CD4-positive, alpha-beta T cell (primary cell): Measurements from ENCODE around the gene NME7. TPM values are rescaled to one million over a fixed set of nuclear protein-coding genes. Genes with fewer than 3 reads are reported as not detected.
"Not testable (repeated sequence)": the region's sequence is repeated elsewhere in the genome, so short reads cannot be mapped to it uniquely, and the experiment has no call there.

Source experiments
- ATAC-seq: fragments of 200-7000 bp; cut with Tn5 transposase; one replicate; pipeline ENCODE4 v1.10.0; 2022; ENCODE audit warnings: mild to moderate bottlenecking; ENCODE audit not compliant: poor library complexity
- CTCF ChIA-PET: fragments of 350-600 bp; sonication (Branson Sonifier 250); formaldehyde crosslinking; loops from one replicate; lab custom pipeline; 2021; ENCODE audit warnings: antibody characterized with exemption, inconsistent platforms; lab: Charles Lee
- POLR2A ChIA-PET: fragments of 350-600 bp; sonication (Branson Sonifier 250); formaldehyde crosslinking; loops from one replicate; lab custom pipeline; 2021; ENCODE audit warnings: antibody characterized with exemption, inconsistent platforms; lab: Charles Lee
- DNase-seq, 14 experiments: peaks; one replicate each; pipeline ENCODE4 v3.0.0-alpha.2; 2013 to 2020; ENCODE audit warnings: mixed read lengths in 2 of 14
- H3K27ac ChIP-seq, 2 donors: one replicate each; pipeline versions ENCODE4 v1.5.1 to v1.7.0; 2013; ENCODE audit warnings: low read length in 2 of 2, low read depth in 1 of 2, mild to moderate bottlenecking in 1 of 2
- H3K27me3 ChIP-seq, 2 experiments: 1 replicate in 1 of 2; 2 replicates in 1 of 2; pipeline versions ENCODE4 v1.6.1 to v1.7.0; 2013; ENCODE audit warnings: low read length in 2 of 2, control low read depth in 1 of 2, mild to moderate bottlenecking in 1 of 2, moderate library complexity in 1 of 2; ENCODE audit not compliant: insufficient read depth in 2 of 2, control insufficient read depth in 1 of 2
- H3K36me3 ChIP-seq: one replicate; pipeline ENCODE4 v1.6.1; 2013; ENCODE audit warnings: low read length, control low read depth; ENCODE audit not compliant: insufficient read depth
- H3K4me1 ChIP-seq: one replicate; pipeline ENCODE4 v1.6.1; 2013; ENCODE audit warnings: low read length, control low read depth; ENCODE audit not compliant: insufficient read depth
- H3K4me3 ChIP-seq: one replicate; pipeline ENCODE4 v1.5.1; 2013; ENCODE audit warnings: mild to moderate bottlenecking, low read length, moderate library complexity
- H3K9me3 ChIP-seq, 2 experiments: 1 replicate in 1 of 2; 2 replicates in 1 of 2; pipeline versions ENCODE4 v1.6.1 to v1.7.0; 2013; ENCODE audit warnings: low read length in 2 of 2, mild to moderate bottlenecking in 2 of 2, control low read depth in 1 of 2, moderate library complexity in 1 of 2; ENCODE audit not compliant: control insufficient read depth in 1 of 2, insufficient read depth in 1 of 2
- H3K27ac Mint-ChIP-seq: one replicate; pipeline ENCODE4 v1.8.0; 2020; ENCODE audit warnings: mixed read lengths
- H3K27me3 Mint-ChIP-seq: one replicate; pipeline ENCODE4 v1.8.0; 2021; ENCODE audit warnings: mixed read lengths
- H3K36me3 Mint-ChIP-seq: one replicate; pipeline ENCODE4 v1.8.0; 2021; ENCODE audit warnings: low read depth, mixed read lengths
- H3K4me1 Mint-ChIP-seq: one replicate; pipeline ENCODE4 v1.8.0; 2021; ENCODE audit warnings: low read depth, mixed read lengths
- H3K4me3 Mint-ChIP-seq: one replicate; pipeline ENCODE4 v1.8.0; 2020; ENCODE audit warnings: mild to moderate bottlenecking, mixed read lengths
- H3K9me3 Mint-ChIP-seq: one replicate; pipeline ENCODE4 v1.8.0; 2020; ENCODE audit warnings: mixed read lengths
- intact Hi-C, 2 experiments: fragments of 100-400 bp; cut with DNase I in 1 of 2; cut with micrococcal nuclease in 1 of 2; formaldehyde crosslinking; loops; one replicate each; pipeline versions ENCODE4 v1.15.1 to v1.9.0; 2023 to 2025; cut with DNase I, micrococcal nuclease
- total RNA-seq, 174 experiments: library from RNA in 2 of 174; stranded (reverse) in 2 of 174; gene quantifications; one replicate each; pipeline ENCODE4 v1.2.3 and lab custom pipeline; 2021 to 2026
- TF ChIP-seq, protein P1 (sequence below): fragments of 200-600 bp; IDR thresholded peaks from one replicate; pipeline ENCODE4 v1.8.0; 2022; ENCODE audit warnings: antibody characterized with exemption, mild to moderate bottlenecking

NME7 gene
- total RNA-seq, 2 experiments from 2014 or later: 7.2 to 8.3 TPM

DNA sequence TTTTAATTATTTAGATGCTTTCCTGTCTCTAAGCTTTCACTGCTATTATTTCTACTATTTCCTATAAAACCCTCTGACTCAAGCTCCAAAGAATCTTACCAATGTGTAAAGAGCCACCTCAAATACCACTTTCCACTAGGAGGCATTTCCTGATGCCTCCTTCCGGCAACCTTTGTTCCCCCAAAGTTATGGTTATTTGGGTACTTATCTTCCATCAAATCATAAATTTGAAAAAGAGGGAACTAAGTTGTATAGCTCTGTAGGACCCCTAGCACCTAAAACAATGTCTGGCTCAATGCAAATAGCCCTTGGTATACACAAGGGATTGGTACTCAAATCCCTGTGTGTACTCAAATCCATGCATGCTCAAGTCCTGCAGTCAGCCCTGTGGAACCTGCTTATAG, 79.6 kb downstream of the NME7 start:
- CTCF ChIA-PET: no interaction called here
- DNase-seq (no peak), ATAC-seq (no peak)
- peaks cover 6% of the 10 kb centered on the region for H3K9me3 Mint-ChIP-seq
- no peaks in the 10 kb centered on the region for H3K4me1 Mint-ChIP-seq
- TF ChIP-seq, protein P1, sequence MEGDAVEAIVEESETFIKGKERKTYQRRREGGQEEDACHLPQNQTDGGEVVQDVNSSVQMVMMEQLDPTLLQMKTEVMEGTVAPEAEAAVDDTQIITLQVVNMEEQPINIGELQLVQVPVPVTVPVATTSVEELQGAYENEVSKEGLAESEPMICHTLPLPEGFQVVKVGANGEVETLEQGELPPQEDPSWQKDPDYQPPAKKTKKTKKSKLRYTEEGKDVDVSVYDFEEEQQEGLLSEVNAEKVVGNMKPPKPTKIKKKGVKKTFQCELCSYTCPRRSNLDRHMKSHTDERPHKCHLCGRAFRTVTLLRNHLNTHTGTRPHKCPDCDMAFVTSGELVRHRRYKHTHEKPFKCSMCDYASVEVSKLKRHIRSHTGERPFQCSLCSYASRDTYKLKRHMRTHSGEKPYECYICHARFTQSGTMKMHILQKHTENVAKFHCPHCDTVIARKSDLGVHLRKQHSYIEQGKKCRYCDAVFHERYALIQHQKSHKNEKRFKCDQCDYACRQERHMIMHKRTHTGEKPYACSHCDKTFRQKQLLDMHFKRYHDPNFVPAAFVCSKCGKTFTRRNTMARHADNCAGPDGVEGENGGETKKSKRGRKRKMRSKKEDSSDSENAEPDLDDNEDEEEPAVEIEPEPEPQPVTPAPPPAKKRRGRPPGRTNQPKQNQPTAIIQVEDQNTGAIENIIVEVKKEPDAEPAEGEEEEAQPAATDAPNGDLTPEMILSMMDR: no peak
- Histone ChIP-seq H3K27ac (no peak overlapping the region), H3K36me3 (peaks cover 4% of the 10 kb centered on the region), H3K9me3 (no peaks in the 10 kb centered on the region), H3K4me1 (no peaks in the 10 kb centered on the region), H3K4me3 (no peak overlapping the region), H3K27me3 (no peaks in the 10 kb centered on the region)
- H3K27me3 Mint-ChIP-seq: no peaks in the 10 kb centered on the region
- peaks cover 73% of the 10 kb centered on the region for H3K36me3 Mint-ChIP-seq
- no peak overlapping the region for H3K27ac Mint-ChIP-seq
- no peak overlapping the region for H3K4me3 Mint-ChIP-seq
- intact Hi-C loops: no loop called here
- POLR2A ChIA-PET: no interaction called here

- no peak overlapping the region for H3K4me3 Mint-ChIP-seq
- Histone ChIP-seq H3K27ac (no peak overlapping the region), H3K4me1 (no peaks in the 10 kb centered on the region), H3K4me3 (no peak overlapping the region), H3K9me3 (no peaks in the 10 kb centered on the region), H3K27me3 (no peaks in the 10 kb centered on the region), H3K36me3 (peaks cover 1% of the 10 kb centered on the region)
- ChIA-PET POLR2A (no interaction called here), CTCF (no interaction called here)
- H3K27ac Mint-ChIP-seq: no peak overlapping the region
- TF ChIP-seq, protein P1: no peak
- peaks cover 76% of the 10 kb centered on the region for H3K36me3 Mint-ChIP-seq
- H3K27me3 Mint-ChIP-seq: no peaks in the 10 kb centered on the region
- no peak for ATAC-seq
- H3K9me3 Mint-ChIP-seq: peaks cover 10% of the 10 kb centered on the region
- intact Hi-C loops: no loop called here
- no peak for DNase-seq
- H3K4me1 Mint-ChIP-seq: no peaks in the 10 kb centered on the region
These were observed 80.3 kb downstream of the NME7 start for GRCh38 chr1:169287280-169287679.

DNA sequence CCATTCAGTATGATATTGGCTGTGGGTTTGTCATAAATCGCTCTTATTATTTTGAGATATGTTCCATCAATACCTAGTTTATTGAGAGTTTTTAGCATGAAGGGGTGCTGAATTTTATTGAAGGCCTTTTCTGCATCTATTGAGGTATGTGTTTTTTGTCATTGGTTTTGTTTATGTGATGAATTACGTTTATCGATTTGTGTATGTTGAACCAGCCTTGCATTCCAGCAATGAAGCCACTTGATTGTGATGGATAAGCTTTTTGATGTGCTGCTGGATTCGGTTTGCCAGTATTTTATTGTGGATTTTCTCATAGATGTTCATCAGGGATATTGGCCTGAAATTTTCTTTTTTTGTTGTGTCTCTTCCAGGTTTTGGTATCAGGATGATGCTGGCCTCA, 86.0 kb downstream of the NME7 start:
- peaks cover 18% of the 10 kb centered on the region for H3K9me3 Mint-ChIP-seq
- intact Hi-C loops: not testable (repeated sequence)

DNA sequence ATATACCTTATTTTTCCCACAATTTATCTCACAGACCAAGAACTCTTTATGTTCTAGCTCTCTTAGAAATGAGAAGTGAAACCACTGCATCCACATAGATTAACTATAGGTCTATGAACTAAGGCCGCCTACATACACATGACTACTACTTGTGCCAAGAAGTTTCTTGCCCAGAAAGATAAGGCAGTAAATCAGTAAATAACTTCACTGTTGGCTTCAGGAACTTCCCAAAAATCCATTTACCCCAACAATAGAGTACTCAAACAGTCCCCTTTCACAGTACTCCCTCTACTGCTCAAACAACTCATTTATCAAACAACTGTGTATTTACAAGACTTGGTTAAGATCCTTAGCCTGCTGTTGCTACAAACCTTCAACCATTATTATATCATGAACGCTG, 96.5 kb downstream of the NME7 start:
- POLR2A ChIA-PET: no interaction called here
- Histone ChIP-seq H3K4me3 (no peak overlapping the region), H3K4me1 (no peaks in the 10 kb centered on the region), H3K27ac (no peak overlapping the region), H3K36me3 (no peaks in the 10 kb centered on the region), H3K9me3 (no peaks in the 10 kb centered on the region), H3K27me3 (no peaks in the 10 kb centered on the region)
- Mint-ChIP-seq H3K4me3 (no peak overlapping the region), H3K27ac (no peak overlapping the region), H3K36me3 (peaks cover 31% of the 10 kb centered on the region), H3K27me3 (no peaks in the 10 kb centered on the region), H3K9me3 (no peaks in the 10 kb centered on the region), H3K4me1 (no peaks in the 10 kb centered on the region)
- TF ChIP-seq, protein P1: no peak
- ATAC-seq (no peak), DNase-seq (no peak)
- CTCF ChIA-PET: no interaction called here
- intact Hi-C loops: no loop called here

More for the DNA sequence above, 86.0 kb downstream of the NME7 start:
- H3K27me3 Mint-ChIP-seq, H3K27ac ChIP-seq, H3K36me3 ChIP-seq, CTCF ChIA-PET, DNase-seq, H3K27ac Mint-ChIP-seq, ATAC-seq, POLR2A ChIA-PET, H3K27me3 ChIP-seq, H3K4me3 Mint-ChIP-seq, H3K9me3 ChIP-seq, H3K4me1 ChIP-seq, H3K4me1 Mint-ChIP-seq, H3K4me3 ChIP-seq: not testable (repeated sequence)
- H3K36me3 Mint-ChIP-seq: peaks cover 70% of the 10 kb centered on the region
